ENCODE data around the gene C20orf173.
"Not testable (repeated sequence)": the region's sequence is repeated elsewhere in the genome, so short reads cannot be mapped to it uniquely, and the experiment has no call there.

The C20orf173 gene

DNA sequence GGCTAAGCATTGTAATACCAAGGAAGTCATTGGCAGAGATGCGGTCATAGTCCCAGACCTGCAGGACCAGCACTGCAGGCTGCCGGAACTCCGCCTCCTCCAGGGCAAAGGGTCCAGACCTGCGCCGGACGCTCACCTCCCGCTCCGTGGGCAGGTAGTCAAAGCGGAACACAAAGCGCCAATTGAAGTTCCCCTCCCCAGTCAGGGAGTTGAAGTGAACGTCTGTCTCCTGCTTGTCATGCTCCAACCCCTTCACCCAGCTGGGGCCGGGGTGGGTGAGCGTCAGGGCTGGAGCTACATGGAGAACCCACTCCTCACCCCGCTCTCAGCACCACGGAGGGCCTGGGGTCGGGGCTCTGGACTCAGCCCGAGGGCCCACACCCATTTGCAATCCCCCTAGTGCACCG lies 30.7 kb upstream of the C20orf173 start:
- Histone ChIP-seq H2AFZ (ENCODE audit: low read depth, low read length) (no peak overlapping the region), H3K36me3 (ENCODE audit: insufficient read depth, low read length) (peaks cover 36% of the 10 kb centered on the region), H3K4me1 (ENCODE audit: insufficient read depth, low read length) (no peaks in the 10 kb centered on the region), H3K9me3 (ENCODE audit: low read length) (no peaks in the 10 kb centered on the region), H3K4me3 (ENCODE audit: low read length) (no peak overlapping the region), H3K27me3 (ENCODE audit: insufficient read depth, low read length) (no peaks in the 10 kb centered on the region)

DNA sequence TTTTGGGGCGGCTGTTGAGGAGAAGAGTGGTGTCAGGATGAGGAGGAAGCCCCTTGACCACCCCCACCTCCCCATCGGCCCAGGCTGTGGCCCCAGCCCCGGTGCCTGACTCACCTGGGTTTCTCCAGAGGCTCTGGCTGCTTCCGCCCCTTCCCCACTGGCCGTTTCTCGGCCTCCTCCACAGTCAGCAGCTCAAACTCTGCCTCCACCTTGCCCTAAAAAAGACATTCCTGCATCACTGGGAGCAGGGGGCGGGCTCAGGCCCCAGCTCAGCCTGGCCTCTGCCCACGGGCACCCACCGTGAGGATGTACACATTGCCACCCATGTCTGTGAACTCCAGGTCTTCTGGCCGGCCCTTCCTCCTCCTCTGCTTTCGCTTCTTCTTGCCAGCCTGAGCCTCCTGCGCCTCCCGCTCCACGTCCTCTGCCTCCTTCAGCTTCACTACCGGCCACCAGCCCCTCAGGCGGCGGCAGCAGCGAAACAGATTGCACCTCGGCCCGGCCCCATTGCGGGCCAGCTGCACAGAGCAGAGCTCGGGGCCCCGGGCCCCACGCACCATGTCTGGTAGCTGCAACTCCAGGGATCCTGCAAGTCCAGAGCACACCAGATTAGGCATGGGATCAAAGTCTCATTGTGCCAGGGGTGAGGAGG lies 29.7 kb upstream of the C20orf173 start:
- Histone ChIP-seq H2AFZ (ENCODE audit: low read depth, low read length) (no peak overlapping the region), H3K27me3 (ENCODE audit: insufficient read depth, low read length) (no peaks in the 10 kb centered on the region), H3K9me3 (ENCODE audit: low read length) (no peaks in the 10 kb centered on the region), H3K36me3 (ENCODE audit: insufficient read depth, low read length) (peaks cover 45% of the 10 kb centered on the region), H3K4me1 (ENCODE audit: insufficient read depth, low read length) (no peaks in the 10 kb centered on the region), H3K4me3 (ENCODE audit: low read length) (no peak overlapping the region)

GRCh38 chr20:35558451-35558850 lies 29.0 kb upstream of the C20orf173 start:
- H3K9me3 ChIP-seq (ENCODE audit: low read length): no peaks in the 10 kb centered on the region
- no peak overlapping the region for H2AFZ ChIP-seq (ENCODE audit: low read depth, low read length)
- no peaks in the 10 kb centered on the region for H3K4me1 ChIP-seq (ENCODE audit: insufficient read depth, low read length)
- no peaks in the 10 kb centered on the region for H3K27me3 ChIP-seq (ENCODE audit: insufficient read depth, low read length)
- no peak overlapping the region for H3K4me3 ChIP-seq (ENCODE audit: low read length)
- H3K36me3 ChIP-seq (ENCODE audit: insufficient read depth, low read length): peaks cover 49% of the 10 kb centered on the region

- no peak overlapping the region for H2AFZ ChIP-seq (ENCODE audit: low read depth, low read length)
- H3K36me3 ChIP-seq (ENCODE audit: insufficient read depth, low read length): peaks cover 64% of the 10 kb centered on the region
- no peaks in the 10 kb centered on the region for H3K4me1 ChIP-seq (ENCODE audit: insufficient read depth, low read length)
- no peaks in the 10 kb centered on the region for H3K27me3 ChIP-seq (ENCODE audit: insufficient read depth, low read length)
- no peaks in the 10 kb centered on the region for H3K9me3 ChIP-seq (ENCODE audit: low read length)
- H3K4me3 ChIP-seq (ENCODE audit: low read length): no peak overlapping the region
These were observed 27.4 kb upstream of the C20orf173 start for GRCh38 chr20:35556871-35557270.

- no peak overlapping the region for H2AFZ ChIP-seq (ENCODE audit: low read depth, low read length)
- H3K36me3 ChIP-seq (ENCODE audit: insufficient read depth, low read length): peaks cover 72% of the 10 kb centered on the region
- H3K4me3 ChIP-seq (ENCODE audit: low read length): no peak overlapping the region
- no peaks in the 10 kb centered on the region for H3K9me3 ChIP-seq (ENCODE audit: low read length)
- no peaks in the 10 kb centered on the region for H3K4me1 ChIP-seq (ENCODE audit: insufficient read depth, low read length)
- H3K27me3 ChIP-seq (ENCODE audit: insufficient read depth, low read length): no peaks in the 10 kb centered on the region
These were observed 26.6 kb upstream of the C20orf173 start for GRCh38 chr20:35555951-35556645.

GRCh38 chr20:35555461-35555860 lies 26.0 kb upstream of the C20orf173 start:
- H3K27me3 ChIP-seq (ENCODE audit: insufficient read depth, low read length); H2AFZ ChIP-seq (ENCODE audit: low read depth, low read length); H3K4me1 ChIP-seq (ENCODE audit: insufficient read depth, low read length); H3K9me3 ChIP-seq (ENCODE audit: low read length); H3K4me3 ChIP-seq (ENCODE audit: low read length): not testable (repeated sequence)
- H3K36me3 ChIP-seq (ENCODE audit: insufficient read depth, low read length): peaks cover 78% of the 10 kb centered on the region

- Histone ChIP-seq H3K9me3 (ENCODE audit: low read length) (no peaks in the 10 kb centered on the region), H3K4me3 (ENCODE audit: low read length) (no peak overlapping the region), H3K27me3 (ENCODE audit: insufficient read depth, low read length) (no peaks in the 10 kb centered on the region), H3K36me3 (ENCODE audit: insufficient read depth, low read length) (peaks cover 88% of the 10 kb centered on the region), H2AFZ (ENCODE audit: low read depth, low read length) (no peak overlapping the region), H3K4me1 (ENCODE audit: insufficient read depth, low read length) (no peaks in the 10 kb centered on the region)
These were observed 23.5 kb upstream of the C20orf173 start for GRCh38 chr20:35552914-35553313.

DNA sequence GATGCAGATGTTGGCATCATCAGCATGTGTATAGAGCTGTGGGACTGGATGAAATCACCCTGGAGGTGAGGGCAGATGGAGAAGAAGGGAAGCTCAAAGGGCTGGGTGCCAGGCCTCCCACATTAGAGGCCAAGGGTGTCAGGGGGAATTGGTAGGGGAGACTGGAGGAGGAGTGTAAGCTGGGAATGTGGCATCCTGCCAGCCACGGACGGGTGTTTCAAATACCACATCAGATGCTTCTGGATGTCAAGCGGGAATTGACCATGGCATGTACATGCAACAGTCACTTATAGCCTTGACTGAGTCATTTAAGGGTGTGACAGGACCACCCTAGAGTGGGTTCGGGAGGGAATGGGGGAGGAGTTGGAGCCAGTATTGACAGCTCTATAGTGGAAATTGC lies 22.1 kb upstream of the C20orf173 start:
- Histone ChIP-seq H3K9me3 (ENCODE audit: low read length) (no peaks in the 10 kb centered on the region), H3K4me1 (ENCODE audit: insufficient read depth, low read length) (no peaks in the 10 kb centered on the region), H3K4me3 (ENCODE audit: low read length) (no peak overlapping the region), H3K27me3 (ENCODE audit: insufficient read depth, low read length) (no peaks in the 10 kb centered on the region), H2AFZ (ENCODE audit: low read depth, low read length) (no peak overlapping the region), H3K36me3 (ENCODE audit: insufficient read depth, low read length) (peaks cover 86% of the 10 kb centered on the region)

GRCh38 chr20:35547329-35547728 lies 17.9 kb upstream of the C20orf173 start:
- no peaks in the 10 kb centered on the region for H3K27me3 ChIP-seq (ENCODE audit: insufficient read depth, low read length)
- H2AFZ ChIP-seq (ENCODE audit: low read depth, low read length): no peak overlapping the region
- H3K9me3 ChIP-seq (ENCODE audit: low read length): no peaks in the 10 kb centered on the region
- H3K4me3 ChIP-seq (ENCODE audit: low read length): no peak overlapping the region
- H3K36me3 ChIP-seq (ENCODE audit: insufficient read depth, low read length): peaks cover 71% of the 10 kb centered on the region
- peaks cover 6% of the 10 kb centered on the region for H3K4me1 ChIP-seq (ENCODE audit: insufficient read depth, low read length)

DNA sequence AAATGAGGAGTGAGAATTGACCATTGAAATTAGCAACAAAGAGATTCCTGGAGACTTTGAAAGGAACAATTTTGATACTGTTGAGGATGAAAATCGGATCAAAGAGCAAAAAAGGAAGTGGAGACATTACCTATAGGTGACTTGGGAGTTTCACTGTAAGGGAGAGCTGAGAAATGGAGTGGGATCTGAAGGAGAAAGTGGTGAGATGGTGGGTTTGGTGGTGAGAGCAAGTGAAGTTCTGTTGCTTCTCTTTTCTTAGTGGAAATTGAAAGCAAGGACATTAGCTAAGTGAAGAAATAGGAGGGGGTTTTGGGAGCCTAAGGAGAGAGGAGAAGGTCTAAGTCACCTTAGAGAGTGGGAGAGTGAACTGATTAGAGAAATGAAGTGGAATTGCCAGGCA lies 16.7 kb upstream of the C20orf173 start:
- Histone ChIP-seq H3K27me3 (ENCODE audit: insufficient read depth, low read length) (no peaks in the 10 kb centered on the region), H2AFZ (ENCODE audit: low read depth, low read length) (no peak overlapping the region), H3K4me1 (ENCODE audit: insufficient read depth, low read length) (peaks cover 11% of the 10 kb centered on the region), H3K4me3 (ENCODE audit: low read length) (no peak overlapping the region), H3K36me3 (ENCODE audit: insufficient read depth, low read length) (peaks cover 59% of the 10 kb centered on the region), H3K9me3 (ENCODE audit: low read length) (no peaks in the 10 kb centered on the region)

DNA sequence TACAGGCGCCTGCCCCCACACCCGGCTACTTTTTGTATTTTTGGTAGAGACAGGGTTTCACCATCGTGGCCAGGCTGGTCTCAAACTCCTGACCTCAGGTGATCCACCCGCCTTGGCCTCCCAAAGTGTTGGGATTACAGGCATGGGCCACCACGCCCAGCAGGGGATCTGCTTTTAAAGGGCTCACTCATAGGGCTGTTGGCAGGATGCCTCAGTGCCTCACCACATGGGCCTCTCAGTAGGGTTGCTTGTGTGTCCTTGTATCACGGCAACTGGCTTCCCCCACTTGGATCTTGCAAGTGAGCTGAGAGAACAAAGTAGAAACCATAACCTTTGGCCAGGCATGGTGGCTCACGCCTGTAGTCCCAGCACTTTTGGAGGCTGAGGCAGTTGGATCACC lies 15.5 kb upstream of the C20orf173 start:
- H3K36me3 ChIP-seq (ENCODE audit: insufficient read depth, low read length): peaks cover 50% of the 10 kb centered on the region
- peaks cover 12% of the 10 kb centered on the region for H3K4me1 ChIP-seq (ENCODE audit: insufficient read depth, low read length)
- not testable (repeated sequence) for H2AFZ ChIP-seq (ENCODE audit: low read depth, low read length); H3K4me3 ChIP-seq (ENCODE audit: low read length); H3K9me3 ChIP-seq (ENCODE audit: low read length); H3K27me3 ChIP-seq (ENCODE audit: insufficient read depth, low read length)

DNA sequence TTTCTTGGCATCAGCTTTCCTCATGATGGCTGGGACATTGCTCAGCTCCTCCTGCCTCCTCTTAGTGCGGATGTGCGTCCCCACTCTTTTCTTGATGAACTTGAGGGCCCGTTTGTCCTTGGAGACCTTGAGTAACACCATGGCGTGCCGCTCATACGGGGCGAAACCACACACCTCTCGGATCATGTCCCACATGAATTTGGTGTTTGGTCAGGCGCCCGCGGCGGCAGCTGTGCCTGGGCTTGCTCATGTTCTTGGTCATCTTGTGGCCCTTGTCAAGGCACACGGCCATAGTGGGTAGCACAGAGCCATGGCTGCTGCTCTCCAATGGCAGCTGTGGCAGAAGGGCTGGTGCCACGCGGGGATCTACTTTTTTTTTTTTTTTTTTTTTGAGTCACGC lies 15.0 kb upstream of the C20orf173 start:
- no peak overlapping the region for H3K4me3 ChIP-seq (ENCODE audit: low read length)
- H2AFZ ChIP-seq (ENCODE audit: low read depth, low read length): no peak overlapping the region
- H3K36me3 ChIP-seq (ENCODE audit: insufficient read depth, low read length): peaks cover 47% of the 10 kb centered on the region
- no peaks in the 10 kb centered on the region for H3K27me3 ChIP-seq (ENCODE audit: insufficient read depth, low read length)
- H3K4me1 ChIP-seq (ENCODE audit: insufficient read depth, low read length): peaks cover 12% of the 10 kb centered on the region
- H3K9me3 ChIP-seq (ENCODE audit: low read length): no peaks in the 10 kb centered on the region

- Histone ChIP-seq H3K9me3 (ENCODE audit: low read length) (no peaks in the 10 kb centered on the region), H3K27me3 (ENCODE audit: insufficient read depth, low read length) (no peaks in the 10 kb centered on the region), H3K36me3 (ENCODE audit: insufficient read depth, low read length) (peaks cover 35% of the 10 kb centered on the region), H3K4me1 (ENCODE audit: insufficient read depth, low read length) (peaks cover 12% of the 10 kb centered on the region), H3K4me3 (ENCODE audit: low read length) (peak overlapping the region; percentile 58), H2AFZ (ENCODE audit: low read depth, low read length) (no peak overlapping the region)
These were observed 13.5 kb upstream of the C20orf173 start for GRCh38 chr20:35542990-35543389.

All from neuron (in vitro differentiated cells).